Measurements from ENCODE around the gene UBAC2.
"Not testable (repeated sequence)": the region's sequence is repeated elsewhere in the genome, so short reads cannot be mapped to it uniquely, and the experiment has no call there.

Gene UBAC2

DNA sequence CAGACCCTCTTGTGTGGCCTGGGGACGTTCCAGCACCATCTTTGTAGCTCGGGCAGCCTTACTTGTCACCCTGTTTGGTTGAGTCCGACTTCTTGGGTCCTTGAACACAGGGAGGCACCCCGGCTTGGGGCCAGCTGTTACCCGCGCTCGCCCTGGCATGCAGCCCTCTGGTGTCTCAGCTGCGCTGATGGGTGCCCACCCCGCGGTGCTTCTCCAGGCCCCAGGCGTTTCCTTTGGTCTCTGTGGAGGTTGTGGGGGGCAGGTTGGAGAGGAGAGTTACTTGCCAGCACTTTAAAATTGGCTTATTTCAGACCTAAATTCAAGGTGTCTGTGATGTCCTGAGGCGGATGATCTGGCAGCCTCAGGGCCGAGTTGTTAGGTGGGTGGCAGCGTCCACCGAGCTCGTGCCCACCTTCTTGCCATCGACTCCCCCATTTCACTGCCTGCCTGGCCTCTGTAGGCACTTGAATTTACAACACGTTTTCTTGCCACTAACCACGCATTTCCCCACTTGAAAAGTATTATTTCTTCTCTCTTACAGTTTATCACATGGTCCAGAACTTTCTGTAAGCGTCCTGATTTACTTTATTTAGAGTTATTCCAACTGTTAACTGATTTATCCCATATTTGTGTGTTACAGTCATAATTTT lies 16.9 kb downstream of the UBAC2 start:
- DNase-seq: peak; percentile 42

DNA sequence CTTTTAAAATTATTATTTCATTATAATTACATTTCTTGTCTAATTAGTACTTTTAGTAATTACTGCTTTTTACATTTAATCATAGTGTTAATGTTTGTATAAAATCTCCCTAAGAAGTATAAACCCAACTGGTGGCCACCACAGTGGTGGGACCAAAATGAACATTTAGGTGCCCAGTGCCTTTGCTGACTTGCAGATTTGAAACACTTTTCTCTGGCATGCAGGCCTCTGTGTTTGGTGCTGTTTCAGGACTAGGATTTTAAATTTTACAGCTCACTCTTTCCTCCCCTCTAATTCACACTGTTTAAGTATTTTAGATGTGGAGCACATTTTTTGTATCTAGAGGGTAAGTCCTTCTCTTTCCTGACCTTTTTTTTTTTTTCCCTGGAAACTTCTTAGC lies 17.5 kb downstream of the UBAC2 start:
- no peak for DNase-seq

- DNase-seq: peak; percentile 76
Measured at GRCh38 chr13:99218545-99218944, 17.9 kb downstream of the UBAC2 start.

GRCh38 chr13:99218969-99219368 lies 18.3 kb downstream of the UBAC2 start:
- DNase-seq: no peak

DNA sequence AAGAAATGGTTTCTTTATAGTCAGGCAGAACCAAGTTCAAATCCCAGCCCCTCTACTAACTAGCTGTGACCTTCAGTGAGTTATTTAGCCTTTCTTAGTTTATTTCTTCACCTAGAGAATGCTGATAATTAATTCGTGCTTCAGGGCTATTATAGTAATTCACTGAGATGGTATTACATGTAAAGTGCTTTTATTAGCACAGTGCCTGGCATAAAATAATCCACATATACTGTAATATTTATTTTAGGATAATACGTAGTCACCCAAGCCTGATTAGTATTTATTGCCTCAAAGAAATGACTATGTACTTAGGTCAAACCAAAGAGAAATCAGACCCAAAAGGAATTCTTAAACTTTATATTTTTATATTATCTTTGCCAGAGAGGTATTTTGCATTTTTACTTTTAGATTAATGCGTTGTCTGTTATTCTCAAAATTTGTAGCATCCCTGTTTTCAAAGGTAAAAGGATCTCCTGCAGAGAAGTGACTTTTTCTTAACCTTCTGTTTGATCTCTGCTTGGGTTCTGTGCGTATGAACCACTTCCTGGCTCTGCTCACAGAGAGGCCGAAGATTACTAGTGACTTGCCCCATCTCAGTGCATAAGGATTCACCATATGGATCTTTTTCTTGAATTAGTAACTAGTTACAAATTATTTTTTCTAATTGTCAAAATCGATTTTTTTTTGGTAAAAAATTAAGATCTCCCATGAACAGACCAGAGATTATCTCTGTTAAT lies 19.7 kb downstream of the UBAC2 start:
- no peak for DNase-seq

DNA sequence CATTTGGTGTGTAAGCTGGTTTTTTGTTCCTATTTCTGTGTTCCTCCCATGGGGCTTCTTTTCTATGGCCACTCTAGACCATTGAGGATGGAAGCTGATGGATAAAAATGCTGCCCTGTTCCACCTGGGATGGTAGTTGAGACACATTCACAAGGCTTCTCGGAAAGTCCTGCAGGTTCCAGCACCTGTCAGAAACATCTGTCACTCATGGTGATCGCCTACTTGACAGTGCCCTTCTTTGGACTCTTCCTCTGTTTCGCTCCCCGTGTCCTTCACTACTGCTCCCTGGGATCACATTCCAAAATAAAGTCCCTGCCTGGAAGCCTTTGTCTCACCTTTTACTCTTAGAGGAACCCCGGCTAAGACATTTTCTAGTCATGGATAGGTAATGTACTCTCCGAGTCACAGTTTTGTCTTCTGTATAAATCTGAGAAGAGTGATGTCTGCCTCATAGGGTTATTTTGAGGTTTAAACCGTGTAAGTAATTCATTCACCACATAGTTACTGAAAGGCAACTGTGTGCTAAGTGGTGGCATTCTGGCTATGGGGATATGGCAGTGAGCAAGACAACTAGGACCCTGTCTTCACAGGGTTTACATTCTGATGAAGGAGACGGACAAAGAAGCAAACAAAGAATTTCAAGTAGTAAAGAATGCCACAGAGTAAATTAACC lies 21.0 kb downstream of the UBAC2 start:
- no peak for DNase-seq

DNA sequence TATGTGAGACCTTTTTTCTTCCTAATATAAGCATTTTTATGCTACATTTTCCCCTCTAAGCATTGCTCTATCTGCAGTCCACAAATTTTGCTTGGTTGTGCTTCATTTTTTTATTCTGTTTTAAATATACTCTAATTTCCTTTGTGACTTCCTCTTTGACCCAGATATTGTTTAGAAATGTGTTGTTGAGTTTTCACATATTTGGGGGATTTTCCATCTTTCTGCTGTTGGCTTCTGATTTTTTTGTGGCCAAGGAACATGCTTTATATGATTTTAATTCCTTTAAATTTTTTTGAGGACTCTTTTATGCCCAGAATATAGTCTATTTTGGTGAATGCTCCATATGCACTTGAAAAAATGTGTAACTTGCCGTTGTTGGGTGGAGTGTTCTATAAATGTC lies 22.9 kb downstream of the UBAC2 start:
- no peak for DNase-seq

DNA sequence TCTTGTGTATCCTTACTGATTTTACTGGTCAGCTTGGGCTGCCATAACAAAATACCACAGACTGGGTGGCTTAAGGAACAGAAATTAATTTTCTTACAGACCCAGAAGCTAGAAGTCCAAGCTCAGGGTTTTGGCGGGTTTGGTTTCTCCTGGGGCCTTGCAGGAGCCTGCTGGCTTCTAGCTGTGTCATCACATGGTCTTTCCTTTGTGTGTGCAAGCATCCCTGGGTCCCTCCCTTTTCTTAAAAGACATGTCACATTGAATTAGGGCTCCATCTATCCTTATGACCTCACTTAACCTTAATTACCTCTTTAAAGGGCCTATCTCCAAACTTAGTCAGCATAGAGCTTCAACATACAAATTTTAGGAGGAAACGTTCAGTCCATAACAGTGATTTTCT lies 23.4 kb downstream of the UBAC2 start:
- DNase-seq: no peak

GRCh38 chr13:99225078-99225477 lies 24.4 kb downstream of the UBAC2 start:
- no peak for DNase-seq

DNA sequence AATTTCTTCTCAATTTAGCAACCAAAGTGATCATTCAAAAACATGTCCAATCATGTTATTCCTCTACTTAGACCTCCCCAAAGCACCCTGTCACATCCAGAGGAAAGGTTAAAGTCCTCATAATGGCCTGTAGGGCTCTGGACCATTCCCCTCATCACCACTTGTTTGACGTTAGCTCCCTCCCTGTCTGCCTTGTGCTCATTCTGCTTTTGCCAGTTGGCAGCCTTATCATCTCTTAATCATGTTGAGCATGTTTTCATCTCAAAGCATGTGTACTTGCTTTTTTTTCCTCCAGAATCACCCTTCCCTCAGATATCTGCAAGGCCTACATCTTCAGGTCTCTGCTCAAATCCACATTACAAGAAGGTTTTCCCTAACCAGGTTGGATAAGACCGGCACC lies 25.9 kb downstream of the UBAC2 start:
- DNase-seq: no peak

DNA sequence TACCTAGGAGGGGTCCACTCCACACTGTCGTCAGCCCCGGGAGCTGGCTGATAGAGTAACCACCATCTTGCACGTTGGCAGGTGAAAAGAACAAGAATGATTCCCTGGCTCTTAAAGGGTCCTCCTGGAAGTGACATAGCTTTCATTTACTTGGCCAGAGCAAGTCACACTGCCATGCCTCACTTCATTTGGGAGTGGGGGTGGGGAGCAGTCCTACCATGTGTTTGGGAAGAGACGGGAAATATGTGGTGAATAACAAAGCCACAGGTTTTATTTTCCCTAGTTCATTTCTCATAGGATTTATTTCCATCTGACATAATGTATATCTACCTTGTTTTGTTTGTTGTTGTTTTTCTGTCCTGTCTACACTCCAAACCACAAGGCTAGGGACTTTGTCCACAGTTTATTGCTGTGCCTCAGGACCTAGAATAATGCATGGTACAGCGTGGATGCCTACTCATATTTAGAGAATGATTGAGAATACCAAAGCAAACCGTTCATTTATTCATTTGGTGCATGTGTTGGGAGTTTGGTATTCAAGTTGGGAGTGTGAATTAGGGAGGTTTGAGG lies 26.8 kb downstream of the UBAC2 start:
- DNase-seq: no peak

GRCh38 chr13:99227909-99228688 lies 27.4 kb downstream of the UBAC2 start:
- DNase-seq: no peak

- DNase-seq: no peak
Measured at GRCh38 chr13:99228737-99229691, 28.4 kb downstream of the UBAC2 start.

DNA sequence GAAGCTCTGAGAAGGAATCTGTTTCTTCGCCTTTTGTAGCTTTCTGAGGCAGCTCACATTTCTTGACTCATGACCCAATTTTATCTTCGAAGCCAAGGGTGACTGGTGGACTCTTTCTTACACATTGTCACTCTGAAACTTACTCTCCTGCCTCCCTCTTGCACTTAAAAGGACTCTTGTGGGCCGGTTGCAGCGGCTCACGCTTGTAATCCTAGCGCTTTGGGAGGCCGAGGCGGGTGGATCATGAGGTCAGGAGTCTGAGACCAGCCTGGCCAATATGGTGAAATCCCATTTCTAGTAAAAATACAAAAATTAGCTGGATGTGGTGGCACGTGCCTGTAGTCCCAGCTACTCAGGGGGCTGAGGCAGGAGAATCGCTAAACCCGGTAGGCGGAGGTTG lies 29.9 kb downstream of the UBAC2 start:
- not testable (repeated sequence) for DNase-seq

DNA sequence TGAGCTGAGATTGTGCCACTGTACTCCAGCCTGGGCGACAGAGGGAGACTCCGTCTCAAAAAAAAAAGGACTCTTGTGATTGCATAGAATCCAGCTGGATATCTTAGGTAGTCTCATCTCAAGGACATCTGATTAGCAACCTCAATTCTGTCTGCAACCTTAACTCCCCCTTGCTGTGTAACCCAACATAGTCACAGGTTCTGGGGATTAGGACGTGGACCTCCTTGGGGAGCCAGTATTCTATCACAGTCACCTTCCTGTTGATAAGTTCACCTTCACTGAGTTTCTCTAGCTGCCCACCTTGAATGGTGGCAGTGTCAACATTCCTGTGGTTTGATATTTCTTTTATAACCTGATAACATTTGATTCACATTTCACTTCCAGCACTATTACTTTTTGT lies 30.3 kb downstream of the UBAC2 start:
- no peak for DNase-seq

DNA sequence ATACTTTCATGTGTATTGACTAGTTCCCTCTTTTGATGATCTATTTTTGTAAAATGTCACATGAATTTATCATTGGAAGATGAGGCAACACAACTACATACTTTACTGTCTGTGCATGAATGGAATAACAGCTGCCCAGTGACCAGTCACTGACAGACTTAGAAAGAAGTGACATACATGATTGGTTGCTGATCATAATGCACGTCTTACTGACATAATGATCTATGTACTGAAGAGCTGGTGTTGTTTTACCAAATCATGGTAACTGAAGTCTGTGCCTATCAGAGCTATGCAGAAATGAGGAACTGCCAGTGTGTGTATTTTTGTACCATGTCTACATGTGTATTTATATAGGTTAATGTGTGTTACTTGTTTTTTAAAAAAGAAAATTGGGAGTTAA lies 31.1 kb downstream of the UBAC2 start:
- no peak for DNase-seq

DNA sequence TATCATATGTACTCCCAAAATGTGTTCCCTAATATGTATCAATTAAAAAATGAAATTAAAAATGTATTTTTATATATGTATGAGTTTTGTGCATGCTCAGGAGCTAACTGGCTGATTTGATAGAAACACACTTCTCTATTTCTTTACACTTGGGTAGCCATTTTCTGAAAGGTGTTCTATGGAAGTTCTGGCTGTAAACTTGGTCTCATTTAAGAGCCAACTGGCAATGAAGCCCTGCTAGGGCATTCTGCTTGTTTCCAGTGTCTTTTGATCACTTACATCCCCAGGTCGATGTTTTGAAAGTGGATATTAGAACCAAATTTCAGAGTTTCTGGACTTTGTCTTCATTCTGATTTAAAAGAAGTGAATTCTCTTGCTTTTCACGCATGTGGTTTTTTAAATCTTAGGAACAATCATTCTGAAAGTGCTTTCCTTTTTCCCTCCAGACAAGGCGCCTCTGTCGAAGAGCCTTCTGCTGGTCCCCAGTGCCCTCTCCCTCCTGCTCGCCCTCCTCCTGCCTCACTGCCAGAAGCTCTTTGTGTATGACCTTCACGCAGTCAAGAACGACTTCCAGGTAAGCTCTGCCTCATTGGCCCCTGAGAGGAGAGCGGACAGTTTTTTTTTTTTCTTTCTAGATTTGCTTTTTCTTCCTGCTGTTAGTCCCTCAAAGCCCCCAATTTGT lies 37.5 kb downstream of the UBAC2 start:
- no peak for DNase-seq

- DNase-seq: no peak
Measured at GRCh38 chr13:99246100-99246499, 45.4 kb downstream of the UBAC2 start.

GRCh38 chr13:99249178-99249577 lies 48.5 kb downstream of the UBAC2 start:
- not testable (repeated sequence) for DNase-seq

DNA sequence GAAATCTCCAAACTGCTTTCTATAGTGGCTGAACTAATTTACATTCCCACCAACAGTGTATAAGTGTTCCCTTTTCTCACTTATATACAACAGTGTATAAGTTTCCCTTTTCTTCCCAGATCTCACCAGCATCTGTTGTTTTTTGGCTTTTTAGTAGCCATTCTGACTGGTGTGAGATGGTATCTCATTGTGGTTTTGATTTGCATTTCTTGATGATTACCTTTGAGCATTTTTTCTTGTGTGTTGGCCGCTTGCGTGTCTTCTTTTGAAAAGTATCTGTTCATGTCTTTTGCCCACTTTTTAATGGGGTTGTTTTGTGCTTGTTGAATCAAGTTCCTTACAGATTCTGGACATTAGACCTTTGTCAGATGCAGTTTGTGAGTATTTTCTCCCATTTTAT lies 49.0 kb downstream of the UBAC2 start:
- DNase-seq: not testable (repeated sequence)

Data from NCI-H1092 treated with DMSO at 0.1 percent for 48 hours (cell line).